CD4-positive, alpha-beta T cell treated with Interleukin-17A for 4 hours (primary cell): Measurements from ENCODE around the gene CCHCR1.
A peak's percentile ranks its signal among the peaks of the same experiment; 100 is the strongest.

Experiments
- DNase-seq: peaks from one replicate; pipeline ENCODE4 v3.0.0-alpha.2; 2020; ENCODE audit warnings: mixed read lengths

Gene CCHCR1

GRCh38 chr6:31161216-31162126 lies 3.9 kb upstream of the CCHCR1 start:
- no peak for DNase-seq

DNA sequence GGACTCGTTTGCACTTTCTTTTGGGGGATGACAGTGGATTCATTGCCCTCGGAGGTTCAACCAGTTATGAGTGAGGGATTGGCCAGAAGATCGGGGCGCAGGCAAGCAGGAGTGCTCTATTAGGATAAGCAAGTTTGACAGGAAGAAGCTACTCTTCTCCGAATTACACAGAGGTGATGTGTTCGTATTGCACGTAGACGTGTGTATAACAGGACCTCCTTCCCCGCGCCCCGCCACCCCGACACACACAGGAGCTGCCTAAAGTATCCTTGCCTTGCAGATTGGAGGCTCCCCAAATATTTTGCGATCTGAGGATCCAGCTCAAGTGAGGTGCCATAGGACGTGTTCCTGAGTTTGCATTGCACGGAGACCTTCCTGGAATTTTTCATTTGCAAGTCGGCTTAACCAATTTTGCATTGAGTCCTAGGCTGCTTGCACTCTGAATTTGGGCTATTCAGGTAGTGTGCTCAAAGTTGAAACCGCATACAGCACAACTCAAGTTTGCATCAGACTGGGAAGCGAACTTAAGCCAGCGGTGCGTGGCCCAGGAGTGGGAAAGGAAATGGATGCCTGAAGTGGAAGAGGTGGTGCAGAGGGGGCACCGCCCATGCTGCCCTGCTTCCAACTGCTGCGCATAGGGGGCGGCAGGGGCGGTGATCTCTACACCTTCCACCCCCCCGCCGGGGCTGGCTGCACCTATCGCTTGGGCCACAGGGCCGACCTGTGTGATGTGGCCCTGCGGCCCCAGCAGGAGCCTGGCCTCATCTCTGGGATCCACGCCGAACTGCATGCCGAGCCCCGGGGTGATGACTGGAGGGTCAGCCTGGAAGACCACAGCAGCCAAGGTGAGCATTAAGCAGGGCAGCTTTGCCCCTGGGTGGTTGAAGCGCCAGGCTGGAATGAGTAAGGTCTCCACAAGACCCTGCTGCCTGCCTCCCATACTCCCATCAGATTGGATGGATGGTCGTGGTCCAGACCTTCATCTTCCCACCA lies 1.6 kb upstream of the CCHCR1 start:
- DNase-seq: peak; percentile 31

- DNase-seq: peak; percentile 99
These were observed 699 bp upstream of the CCHCR1 start, which contains the start of gene TCF19 for GRCh38 chr6:31158140-31158862. TSS of gene TCF19 (plus strand) at chr6:31158589. CDS start at chr6:31159470, 881 bp downstream.

GRCh38 chr6:31156641-31157040 lies 961 bp downstream of the CCHCR1 start:
- no peak for DNase-seq

DNA sequence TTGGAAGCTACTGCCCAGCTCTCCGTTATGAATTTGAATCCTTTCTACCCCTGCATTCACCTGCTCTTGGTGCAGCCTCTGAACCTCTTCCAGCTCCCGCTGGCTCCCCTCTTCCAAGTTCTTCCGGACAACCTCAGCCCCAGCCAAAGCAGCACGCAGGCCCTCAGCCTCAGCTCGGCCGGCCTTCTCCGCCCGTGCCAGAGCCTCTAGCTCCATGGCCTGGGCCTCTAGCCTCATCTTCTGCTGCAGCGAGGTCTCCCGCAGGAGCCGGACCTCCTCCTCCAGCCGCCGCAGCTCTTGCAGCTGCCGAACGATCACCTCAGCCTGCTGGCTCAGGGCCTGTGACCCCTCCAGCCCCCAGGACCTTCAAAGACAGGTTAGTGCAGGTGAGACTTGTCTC lies 3.2 kb downstream of the CCHCR1 start:
- DNase-seq: no peak

- no peak for DNase-seq
These were observed 4.8 kb downstream of the CCHCR1 start for GRCh38 chr6:31152781-31153180.

DNA sequence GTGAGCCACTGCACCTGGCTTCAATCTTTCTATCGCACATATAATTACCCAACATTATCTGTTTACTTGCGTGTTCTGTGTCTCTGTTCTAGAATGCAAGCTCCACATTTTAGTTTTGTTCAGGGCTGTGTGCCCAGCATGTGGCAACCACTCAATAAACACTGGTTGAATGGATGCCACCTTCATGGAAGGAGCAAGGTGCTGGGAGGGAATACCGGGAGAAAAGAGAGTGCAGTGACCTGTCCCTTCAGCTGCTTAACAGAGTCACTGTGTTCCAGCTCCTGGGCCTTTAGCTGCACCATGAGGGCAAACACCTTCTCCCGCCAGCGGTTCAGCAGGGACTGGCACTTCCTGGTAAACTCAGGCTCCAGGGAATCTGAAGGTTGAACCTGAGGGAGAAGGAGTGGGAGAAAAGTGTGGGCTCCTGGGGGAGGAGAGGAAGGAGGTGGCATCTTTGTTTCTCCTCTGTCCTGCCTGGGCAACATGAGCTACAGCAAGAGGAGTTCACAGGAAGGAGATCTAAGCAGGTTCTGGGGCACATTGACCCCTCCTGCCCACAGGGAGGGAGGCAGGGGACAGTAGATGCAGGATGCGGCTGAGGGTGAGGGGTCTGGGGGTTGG lies 7.7 kb downstream of the CCHCR1 start:
- DNase-seq: no peak

DNA sequence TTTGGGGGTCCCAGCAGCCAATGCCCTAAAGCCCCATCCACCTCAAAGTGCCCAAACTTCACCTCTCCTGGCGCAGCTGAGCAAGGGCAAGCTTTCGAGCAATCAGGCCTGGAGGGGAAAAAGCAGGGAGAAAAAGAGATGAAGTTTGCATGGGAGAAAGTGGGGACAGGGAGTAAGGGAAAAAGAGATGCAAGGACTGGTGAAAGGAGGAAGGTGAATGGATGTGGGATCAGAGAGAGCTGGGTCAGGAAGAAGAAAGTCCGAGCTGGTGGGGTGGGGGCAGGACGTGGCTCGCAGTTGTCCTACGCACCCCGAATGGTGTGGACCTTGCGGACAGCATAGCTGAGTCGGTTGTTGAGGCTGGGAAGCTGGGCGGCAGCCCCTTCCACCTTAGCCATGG lies 12.2 kb downstream of the CCHCR1 start:
- no peak for DNase-seq

- DNase-seq: no peak
These were observed 12.6 kb downstream of the CCHCR1 start for GRCh38 chr6:31144970-31145340.

- DNase-seq: no peak
These were observed 13.2 kb downstream of the CCHCR1 start for GRCh38 chr6:31144296-31144969.

GRCh38 chr6:31143148-31143547 lies 14.5 kb downstream of the CCHCR1 start:
- DNase-seq: no peak

- DNase-seq: no peak
These were observed 15.2 kb downstream of the CCHCR1 start for GRCh38 chr6:31142361-31142761.

- no peak for DNase-seq
These were observed 17.0 kb downstream of the CCHCR1 start for GRCh38 chr6:31140643-31141042.

DNA sequence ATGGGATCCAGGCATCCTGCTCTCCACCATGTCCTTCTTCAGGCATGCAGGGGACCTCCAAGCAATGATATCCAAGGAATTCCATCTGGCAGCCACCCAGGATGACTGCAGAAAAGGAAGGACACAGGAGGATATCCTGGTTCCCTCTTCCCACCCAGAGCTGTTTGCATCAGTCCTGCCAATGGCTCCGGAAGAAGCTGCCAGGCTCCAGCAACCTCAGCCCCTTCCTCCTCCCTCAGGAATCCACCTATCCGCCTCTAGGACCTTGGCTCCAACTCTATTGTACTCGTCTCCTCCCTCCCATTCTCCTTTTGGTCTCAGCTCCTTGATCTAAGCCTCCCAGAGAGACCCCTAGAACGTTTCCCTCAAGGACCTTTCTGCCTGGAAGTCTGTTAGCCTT lies 18.0 kb downstream of the CCHCR1 start:
- DNase-seq: no peak

GRCh38 chr6:31138982-31139381 lies 18.6 kb downstream of the CCHCR1 start, which contains the start of gene PSORS1C2:
TSS of gene PSORS1C2 (minus strand) at chr6:31139066. CDS start at chr6:31139026, 40 bp downstream.
- no peak for DNase-seq

DNA sequence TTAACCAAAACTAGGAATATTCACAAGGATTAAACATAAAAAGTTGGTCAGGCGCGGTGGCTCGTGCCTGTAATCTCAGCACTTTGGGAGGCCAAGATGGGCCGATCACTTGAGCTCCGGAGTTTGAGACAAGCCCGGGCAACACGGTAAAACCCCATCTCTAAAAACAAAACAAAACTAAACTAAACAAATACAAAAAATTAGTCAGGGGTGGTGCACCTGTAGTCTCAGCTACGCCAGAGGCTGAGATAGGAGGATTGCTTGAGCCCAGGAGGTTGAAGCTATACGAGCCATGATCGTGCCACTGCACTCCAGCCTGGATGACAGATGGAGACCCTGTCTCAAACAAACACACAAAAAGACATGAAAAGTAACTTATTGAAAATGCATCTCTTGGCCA lies 21.9 kb downstream of the CCHCR1 start:
- DNase-seq: no peak

DNA sequence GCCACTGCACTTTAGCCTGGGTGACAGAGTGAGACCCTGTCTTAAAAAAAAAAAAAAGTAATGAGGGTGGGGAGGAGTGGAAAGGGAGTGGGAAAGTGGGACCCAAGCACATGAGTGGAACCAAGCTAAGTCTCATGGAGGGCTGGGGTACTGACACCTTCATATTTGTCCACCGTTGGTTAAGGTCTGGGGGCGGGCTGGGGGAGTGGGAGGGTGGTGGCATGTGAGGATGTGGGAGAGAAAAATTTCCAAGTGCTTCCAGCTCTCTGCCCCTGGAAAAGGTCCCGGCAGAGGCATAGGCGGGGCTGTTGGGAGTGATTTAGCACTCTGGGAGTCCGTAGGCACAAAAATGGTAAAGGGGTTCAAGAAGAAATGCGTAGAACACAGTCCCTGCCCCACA lies 24.8 kb downstream of the CCHCR1 start:
- no peak for DNase-seq

DNA sequence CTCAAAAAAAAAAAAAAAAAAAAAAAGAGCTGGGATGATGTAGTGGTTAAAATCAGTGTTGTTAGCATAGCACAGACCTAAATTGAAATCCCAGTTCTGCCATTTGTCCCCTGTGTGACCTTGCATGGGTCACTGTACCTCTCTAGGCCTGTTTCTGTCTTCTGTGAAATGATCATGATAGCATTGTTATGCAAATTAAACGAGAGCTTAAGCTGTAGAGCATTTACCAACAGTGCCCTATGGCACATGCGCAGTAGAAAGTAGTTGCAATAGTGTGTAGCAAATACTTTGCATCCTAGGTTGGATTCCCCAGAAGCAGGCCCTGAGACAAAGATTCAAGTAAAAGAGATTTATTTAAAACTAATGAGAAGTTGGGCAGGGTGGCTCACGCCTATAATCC lies 26.0 kb downstream of the CCHCR1 start:
- no peak for DNase-seq

DNA sequence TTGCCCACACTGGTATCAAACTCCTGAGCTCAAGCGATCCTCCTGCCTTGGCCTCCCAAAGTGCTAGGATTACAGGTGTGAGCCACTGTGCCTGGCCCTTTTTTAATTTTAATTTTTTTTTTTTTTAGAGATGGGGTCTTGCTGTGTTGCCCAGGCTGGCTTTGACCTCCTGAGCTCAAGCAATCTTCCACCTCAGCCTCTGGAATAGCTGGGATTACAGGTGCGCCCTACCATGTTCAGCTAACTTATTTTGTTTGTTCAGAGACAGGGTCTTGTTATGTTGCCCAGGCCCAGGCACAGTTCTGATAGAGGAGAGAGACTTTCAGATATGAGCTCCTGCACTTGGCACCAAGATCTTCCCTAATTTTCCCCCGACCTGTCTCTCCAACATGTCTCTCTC lies 26.9 kb downstream of the CCHCR1 start:
- DNase-seq: no peak

DNA sequence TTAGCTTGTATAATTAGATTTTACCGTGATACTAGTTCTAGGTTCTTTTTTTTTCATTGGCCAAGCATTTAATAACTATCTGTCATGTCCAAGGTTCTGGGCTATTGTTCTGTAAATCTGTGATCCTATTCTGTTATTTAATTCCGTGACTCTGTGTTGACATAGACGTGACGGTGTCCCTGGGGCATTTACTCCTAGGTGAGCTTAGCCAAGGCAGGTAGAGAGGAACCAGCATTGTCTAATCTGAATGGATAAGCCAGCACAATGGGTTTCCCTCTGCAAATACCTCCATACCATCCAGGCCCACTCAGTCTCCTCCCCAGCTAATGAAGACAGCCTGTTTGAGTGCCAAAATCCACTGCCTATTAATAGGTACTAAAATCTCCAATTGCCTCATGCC lies 28.5 kb downstream of the CCHCR1 start:
- DNase-seq: no peak

GRCh38 chr6:31128093-31128676 lies 29.4 kb downstream of the CCHCR1 start:
- DNase-seq: peak; percentile 86
